ENCODE measurements around the gene GNB3.

The GNB3 gene

GRCh38 chr12:6823182-6824084 lies 17.3 kb upstream of the GNB3 start:
- DNase-seq (ENCODE audit: extremely low spot score, insufficient read length, low read depth) (no peak), FAIRE-seq (no peak)

GRCh38 chr12:6824085-6824775 lies 16.5 kb upstream of the GNB3 start:
- DNase-seq (ENCODE audit: extremely low spot score, insufficient read length, low read depth) (no peak), FAIRE-seq (no peak)

GRCh38 chr12:6824901-6825381 lies 15.8 kb upstream of the GNB3 start:
- FAIRE-seq, result no peak

GRCh38 chr12:6825398-6826124 lies 15.2 kb upstream of the GNB3 start:
- DNase-seq (ENCODE audit: extremely low spot score, insufficient read length, low read depth) (peak; percentile 82), FAIRE-seq (peak; percentile 83)

More at GRCh38 chr12:6824901-6825381, 15.8 kb upstream of the GNB3 start:
- no peak for DNase-seq (ENCODE audit: extremely low spot score, insufficient read length, low read depth)

- no peak for DNase-seq (ENCODE audit: extremely low spot score, insufficient read length, low read depth)
- FAIRE-seq, result no peak
Measured at GRCh38 chr12:6826125-6826733, 14.5 kb upstream of the GNB3 start.

- DNase-seq (ENCODE audit: extremely low spot score, insufficient read length, low read depth) (no peak), FAIRE-seq (no peak)
Measured at GRCh38 chr12:6826734-6827436, 13.8 kb upstream of the GNB3 start.

GRCh38 chr12:6827437-6827911 lies 13.3 kb upstream of the GNB3 start:
- no peak for DNase-seq (ENCODE audit: extremely low spot score, insufficient read length, low read depth)
- FAIRE-seq, result no peak

GRCh38 chr12:6827982-6828780 lies 12.5 kb upstream of the GNB3 start, which contains the start of gene P3H3:
Gene P3H3, plus strand, starts transcription at chr12:6828407. Its CDS starts 34 bp downstream, at chr12:6828441.
- FAIRE-seq (no peak), DNase-seq (ENCODE audit: extremely low spot score, insufficient read length, low read depth) (no peak)

- no peak for DNase-seq (ENCODE audit: extremely low spot score, insufficient read length, low read depth)
- no peak for FAIRE-seq
Measured at GRCh38 chr12:6828781-6829535, 11.8 kb upstream of the GNB3 start.

GRCh38 chr12:6829536-6830220 lies 11.0 kb upstream of the GNB3 start:
- DNase-seq (ENCODE audit: extremely low spot score, insufficient read length, low read depth) (no peak), FAIRE-seq (no peak)

- FAIRE-seq (no peak), DNase-seq (ENCODE audit: extremely low spot score, insufficient read length, low read depth) (no peak)
Measured at GRCh38 chr12:6830286-6830890, 10.3 kb upstream of the GNB3 start.

GRCh38 chr12:6830999-6831398 lies 9.7 kb upstream of the GNB3 start:
- FAIRE-seq, result no peak
- DNase-seq (ENCODE audit: extremely low spot score, insufficient read length, low read depth), result no peak

GRCh38 chr12:6831450-6831995 lies 9.2 kb upstream of the GNB3 start:
- DNase-seq (ENCODE audit: extremely low spot score, insufficient read length, low read depth) (no peak), FAIRE-seq (no peak)

- FAIRE-seq, result no peak
- no peak for DNase-seq (ENCODE audit: extremely low spot score, insufficient read length, low read depth)
Measured at GRCh38 chr12:6832125-6832524, 8.6 kb upstream of the GNB3 start.

- no peak for FAIRE-seq
- DNase-seq (ENCODE audit: extremely low spot score, insufficient read length, low read depth), result no peak
Measured at GRCh38 chr12:6833189-6833890, 7.4 kb upstream of the GNB3 start.

- FAIRE-seq, result no peak
- no peak for DNase-seq (ENCODE audit: extremely low spot score, insufficient read length, low read depth)
Measured at GRCh38 chr12:6834254-6834653, 6.5 kb upstream of the GNB3 start.

Data from GM18507 (cell line).